Neuronal stem cell (in vitro differentiated cells): ENCODE data around the gene MYO15B.

Source experiments
- DNase-seq: peaks from one replicate; pipeline ENCODE4 v3.0.0-alpha.2; 2013; ENCODE audit warnings: low spot score
- H2AFZ ChIP-seq: one replicate; pipeline ENCODE4 v1.6.1; 2013; ENCODE audit warnings: mild to moderate bottlenecking, low read length, inconsistent platforms
- H2AK5ac ChIP-seq: 2 replicates; pipeline ENCODE4 v1.6.1; 2013; ENCODE audit warnings: low read depth, mild to moderate bottlenecking, inconsistent platforms, low read length, moderate library complexity, mixed read lengths
- H2BK120ac ChIP-seq: 2 replicates; pipeline ENCODE4 v1.6.1; 2013; ENCODE audit warnings: low read depth, mild to moderate bottlenecking, inconsistent platforms, low read length, moderate library complexity, mixed read lengths
- H2BK12ac ChIP-seq: one replicate; pipeline ENCODE4 v1.6.1; 2013; ENCODE audit warnings: low read length, inconsistent platforms
- H2BK15ac ChIP-seq: 2 replicates; pipeline ENCODE4 v1.6.1; 2013; ENCODE audit warnings: mild to moderate bottlenecking, low read length, inconsistent platforms, mixed read lengths
- H2BK5ac ChIP-seq: one replicate; pipeline ENCODE4 v1.6.1; 2013; ENCODE audit warnings: inconsistent platforms, mild to moderate bottlenecking, low read length, moderate library complexity
- H3K14ac ChIP-seq: one replicate; pipeline ENCODE4 v1.6.1; 2013; ENCODE audit warnings: low read length, inconsistent platforms
- H3K18ac ChIP-seq: 2 replicates; pipeline ENCODE4 v1.6.1; 2013; ENCODE audit warnings: low read length, inconsistent platforms
- H3K23ac ChIP-seq: 2 replicates; pipeline ENCODE4 v1.6.1; 2013; ENCODE audit warnings: low read depth, mild to moderate bottlenecking, mixed read lengths, low read length, inconsistent platforms; ENCODE audit not compliant: poor library complexity
- H3K27ac ChIP-seq: replicated peaks from 3 replicates; pipeline ENCODE4 v1.5.1; 2013; ENCODE audit warnings: low read length, inconsistent platforms
- H3K27me3 ChIP-seq, 3 experiments: 2 replicates each; pipeline ENCODE4 v1.6.1; 2013; ENCODE audit warnings: low read length in 3 of 3, mild to moderate bottlenecking in 2 of 3, inconsistent platforms in 1 of 3, low read depth in 1 of 3, mixed read lengths in 1 of 3, moderate library complexity in 1 of 3; ENCODE audit not compliant: control insufficient read depth in 3 of 3, insufficient read depth in 3 of 3
- H3K36me3 ChIP-seq, 2 donors: replicated peaks in 1 of 2; 2 replicates each; pipeline ENCODE4 v1.6.1; 2013; ENCODE audit warnings: low read length in 2 of 2; ENCODE audit not compliant: control insufficient read depth in 2 of 2, insufficient read depth in 2 of 2
- H3K4ac ChIP-seq: 2 replicates; pipeline ENCODE4 v1.6.1; 2013; ENCODE audit warnings: inconsistent platforms, mild to moderate bottlenecking, low read length, moderate library complexity
- H3K4me1 ChIP-seq, 2 donors: 1 replicate in 1 of 2; 2 replicates in 1 of 2; pipeline ENCODE4 v1.6.1; 2013; ENCODE audit warnings: low read length in 2 of 2, low read depth in 1 of 2; ENCODE audit not compliant: control insufficient read depth in 2 of 2, insufficient read depth in 1 of 2
- H3K4me2 ChIP-seq: one replicate; pipeline ENCODE4 v1.6.1; 2013; ENCODE audit warnings: mild to moderate bottlenecking, low read length, inconsistent platforms; ENCODE audit not compliant: insufficient read depth, poor library complexity, severe bottlenecking
- H3K4me3 ChIP-seq, 2 donors: 2 replicates each; pipeline ENCODE4 v1.5.1; 2013; ENCODE audit warnings: low read length in 2 of 2, mild to moderate bottlenecking in 2 of 2, inconsistent platforms in 1 of 2, moderate library complexity in 1 of 2
- H3K79me1 ChIP-seq: one replicate; pipeline ENCODE4 v1.6.1; 2013; ENCODE audit warnings: low read depth, mild to moderate bottlenecking, inconsistent platforms, low read length, moderate library complexity
- H3K9ac ChIP-seq: one replicate; pipeline ENCODE4 v1.6.1; 2013; ENCODE audit warnings: mild to moderate bottlenecking, low read depth, low read length, inconsistent platforms; ENCODE audit not compliant: poor library complexity
- H3K9me3 ChIP-seq, 2 donors: replicated peaks in 1 of 2; 2 replicates each; pipeline versions ENCODE3 to v1.6.1; 2013; ENCODE audit warnings: low read length in 2 of 2, mild to moderate bottlenecking in 2 of 2, inconsistent platforms in 1 of 2, low read depth in 1 of 2, mixed read lengths in 1 of 2, moderate library complexity in 1 of 2; ENCODE audit not compliant: control insufficient read depth in 2 of 2, insufficient read depth in 1 of 2
- H4K8ac ChIP-seq: one replicate; pipeline ENCODE4 v1.6.1; 2013; ENCODE audit warnings: low read depth, mild to moderate bottlenecking, inconsistent platforms, low read length, moderate library complexity
- H4K91ac ChIP-seq: one replicate; pipeline ENCODE4 v1.6.1; 2013; ENCODE audit warnings: low read length, low read depth, mild to moderate bottlenecking, inconsistent platforms; ENCODE audit not compliant: poor library complexity
- WGBS, 2 donors: extraction: QIAGEN DNeasy Blood & Tissue Kit; methylation state at CpG; one replicate each; pipeline ENCODE4 v1.1.7; 2013; ENCODE audit warnings: missing lambda C conversion rate in 2 of 2, mixed read lengths in 1 of 2; ENCODE audit not compliant: insufficient read length in 2 of 2, insufficient replicate concordance in 1 of 2; ENCODE audit errors: extremely low coverage in 2 of 2; 5-methylcytosine and 5-hydroxymethylcytosine counted together

Gene MYO15B

DNA sequence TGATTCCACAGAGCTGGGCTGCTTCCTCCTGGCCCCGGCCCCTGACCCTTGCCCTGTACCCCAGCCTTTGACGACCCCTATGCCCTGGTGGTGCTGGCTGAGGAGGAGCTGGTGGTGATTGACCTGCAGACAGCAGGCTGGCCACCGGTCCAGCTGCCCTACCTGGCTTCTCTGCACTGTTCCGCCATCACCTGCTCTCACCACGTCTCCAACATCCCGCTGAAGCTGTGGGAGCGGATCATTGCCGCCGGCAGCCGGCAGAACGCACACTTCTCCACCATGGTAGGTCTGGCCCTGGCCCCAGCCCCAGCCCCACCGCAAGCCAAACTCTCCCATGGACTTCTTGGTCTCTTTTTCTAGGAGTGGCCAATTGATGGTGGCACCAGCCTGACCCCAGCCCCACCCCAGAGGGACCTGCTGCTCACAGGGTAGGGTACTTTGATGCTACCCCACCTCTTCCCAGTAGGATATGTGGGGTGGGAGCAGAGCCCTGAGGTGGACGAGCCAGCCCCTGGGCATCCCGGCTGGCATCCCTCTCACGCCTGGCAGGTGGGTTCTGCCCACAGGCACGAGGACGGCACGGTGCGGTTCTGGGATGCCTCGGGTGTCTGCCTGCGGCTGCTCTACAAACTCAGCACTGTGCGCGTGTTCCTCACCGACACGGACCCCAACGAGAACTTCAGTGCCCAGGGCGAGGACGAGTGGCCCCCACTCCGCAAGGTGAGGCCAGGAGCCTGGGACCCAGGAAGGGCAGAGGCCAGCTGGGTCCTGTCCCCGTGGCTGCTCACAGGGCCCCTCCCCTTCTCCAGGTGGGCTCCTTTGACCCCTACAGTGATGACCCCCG is 19.0 kb upstream of the MYO15B start:
- Histone ChIP-seq H3K36me3 (peaks cover 0 to 6% of the 10 kb centered on the region in 2 donors), H3K4me3 (peak overlapping the region in 1 of 2 donors; percentile 39), H2AK5ac (peak overlapping the region; percentile 56), H3K9me3 (no peaks in the 10 kb centered on the region), H3K79me1 (peaks cover 3% of the 10 kb centered on the region), H3K14ac (no peak overlapping the region), H4K91ac (no peak overlapping the region), H3K27me3 (peaks cover 0 to 26% (median 0%) of the 10 kb centered on the region in 3 experiments), H3K4me1 (peaks cover 0 to 15% of the 10 kb centered on the region in 2 donors), H2BK120ac (no peak overlapping the region), H3K4ac (no peak overlapping the region), H2BK15ac (no peak overlapping the region), H2AFZ (no peak overlapping the region), H3K4me2 (no peak overlapping the region), H3K27ac (no peak overlapping the region), H2BK5ac (no peak overlapping the region), H4K8ac (no peak overlapping the region), H3K9ac (no peak overlapping the region), H2BK12ac (no peak overlapping the region), H3K18ac (peak overlapping the region; percentile 17), H3K23ac (peak overlapping the region; percentile 31)
- DNase-seq, result no peak
- no CpG with 5 or more reads among the region's 31 CpGs for WGBS, 2 donors

DNA sequence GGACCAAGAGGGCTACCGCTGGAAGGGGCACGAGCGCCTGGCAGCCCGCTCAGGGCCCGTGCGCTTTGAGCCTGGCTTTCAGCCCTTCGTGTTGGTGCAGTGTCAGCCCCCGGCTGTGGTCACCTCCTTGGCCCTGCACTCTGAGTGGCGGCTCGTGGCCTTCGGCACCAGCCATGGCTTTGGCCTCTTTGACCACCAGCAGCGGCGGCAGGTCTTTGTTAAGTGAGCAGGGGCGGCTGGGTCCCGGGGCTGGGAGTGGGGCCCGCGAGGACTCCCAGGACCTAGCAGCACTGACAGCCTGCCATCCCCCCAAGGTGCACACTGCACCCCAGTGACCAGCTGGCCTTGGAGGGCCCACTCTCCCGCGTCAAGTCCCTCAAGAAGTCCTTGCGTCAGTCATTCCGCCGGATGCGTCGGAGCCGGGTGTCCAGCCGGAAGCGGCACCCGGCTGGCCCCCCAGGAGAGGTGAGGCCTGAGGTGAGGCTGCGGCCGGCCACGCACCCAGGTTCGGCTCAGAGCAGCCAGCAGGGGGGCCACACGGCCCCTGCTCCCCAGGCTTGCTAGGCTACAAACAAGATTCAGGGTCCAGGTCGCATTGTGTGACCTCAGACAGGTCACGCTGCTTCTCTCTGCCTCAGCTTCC is 17.4 kb upstream of the MYO15B start:
- H3K27ac ChIP-seq, result no peak overlapping the region
- H3K4me1 ChIP-seq, result peaks cover 0 to 15% of the 10 kb centered on the region in 2 donors
- peaks cover 0 to 12% (median 0%) of the 10 kb centered on the region in 3 experiments for H3K27me3 ChIP-seq
- H3K23ac ChIP-seq, result no peak overlapping the region
- H3K4me3 ChIP-seq, result no peak overlapping the region
- peaks cover 6% of the 10 kb centered on the region for H3K79me1 ChIP-seq
- no peak overlapping the region for H4K91ac ChIP-seq
- no peak overlapping the region for H3K4ac ChIP-seq
- H3K4me2 ChIP-seq, result no peak overlapping the region
- peak overlapping the region; percentile 35 for H3K18ac ChIP-seq
- no CpG with 5 or more reads among the region's 35 CpGs for WGBS, 2 donors
- no peak overlapping the region for H2BK15ac ChIP-seq
- H2BK12ac ChIP-seq, result no peak overlapping the region
- H2AFZ ChIP-seq, result peak overlapping the region; percentile 90
- H3K9me3 ChIP-seq, result no peaks in the 10 kb centered on the region
- no peak overlapping the region for H4K8ac ChIP-seq
- H2BK120ac ChIP-seq, result no peak overlapping the region
- no peak overlapping the region for H3K14ac ChIP-seq
- H2BK5ac ChIP-seq, result no peak overlapping the region
- no peak overlapping the region for H2AK5ac ChIP-seq
- H3K36me3 ChIP-seq, result peaks cover 0 to 5% of the 10 kb centered on the region in 2 donors
- DNase-seq, result no peak
- H3K9ac ChIP-seq, result peak overlapping the region; percentile 70

GRCh38 chr17:75570772-75571171 is 16.8 kb upstream of the MYO15B start:
- Histone ChIP-seq H3K4me1 (peaks cover 0 to 15% of the 10 kb centered on the region in 2 donors), H4K8ac (no peak overlapping the region), H3K27me3 (peaks cover 0 to 13% (median 0%) of the 10 kb centered on the region in 3 experiments), H3K23ac (no peak overlapping the region), H2BK12ac (no peak overlapping the region), H2BK15ac (no peak overlapping the region), H4K91ac (no peak overlapping the region), H2AFZ (peak overlapping the region; percentile 90), H3K4me2 (no peak overlapping the region), H3K27ac (no peak overlapping the region), H3K36me3 (peaks cover 0 to 7% of the 10 kb centered on the region in 2 donors), H2BK5ac (no peak overlapping the region), H2AK5ac (no peak overlapping the region), H3K79me1 (peaks cover 3% of the 10 kb centered on the region), H2BK120ac (no peak overlapping the region), H3K18ac (no peak overlapping the region), H3K9me3 (no peaks in the 10 kb centered on the region), H3K9ac (no peak overlapping the region), H3K4ac (peak overlapping the region; percentile 23), H3K14ac (no peak overlapping the region), H3K4me3 (no peak overlapping the region)
- no CpG with 5 or more reads among the region's 11 CpGs for WGBS, 2 donors
- DNase-seq, result no peak
